Subcutaneous abdominal adipose tissue (tissue), 5 donors: ENCODE measurements around the gene DNAJC6.
"Not testable (repeated sequence)": the region's sequence is repeated elsewhere in the genome, so short reads cannot be mapped to it uniquely, and the experiment has no call there.

Experiments
- H3K27ac ChIP-seq: one replicate; pipeline ENCODE4 v1.7.0; 2013; ENCODE audit warnings: low read depth, mild to moderate bottlenecking, inconsistent platforms, low read length, moderate library complexity
- H3K27me3 ChIP-seq, 5 donors: one replicate each; pipeline ENCODE4 v1.7.0; 2013; ENCODE audit warnings: low read length in 5 of 5, inconsistent platforms in 1 of 5; ENCODE audit not compliant: control insufficient read depth in 5 of 5, insufficient read depth in 4 of 5
- H3K36me3 ChIP-seq, 5 donors: one replicate each; pipeline ENCODE4 v1.7.0; 2013; ENCODE audit warnings: low read length in 5 of 5; ENCODE audit not compliant: control insufficient read depth in 5 of 5, insufficient read depth in 5 of 5
- H3K4me1 ChIP-seq, 5 donors: one replicate each; pipeline ENCODE4 v1.7.0; 2013; ENCODE audit warnings: low read length in 5 of 5, mild to moderate bottlenecking in 3 of 5, moderate library complexity in 1 of 5; ENCODE audit not compliant: control insufficient read depth in 5 of 5, insufficient read depth in 5 of 5
- H3K4me3 ChIP-seq, 5 donors: one replicate each; pipeline ENCODE4 v1.7.0; 2013; ENCODE audit warnings: low read length in 5 of 5, low read depth in 1 of 5
- H3K9ac ChIP-seq, 5 donors: one replicate each; pipeline ENCODE4 v1.7.0; 2013; ENCODE audit warnings: low read length in 5 of 5, mild to moderate bottlenecking in 4 of 5, moderate library complexity in 3 of 5
- H3K9me3 ChIP-seq, 5 donors: one replicate each; pipeline ENCODE4 v1.7.0; 2013; ENCODE audit warnings: low read length in 5 of 5; ENCODE audit not compliant: control insufficient read depth in 5 of 5
- donor health status: healthy.
- donor health status: healthy.
- donor health status: healthy.
- donor health status: healthy.
- donor health status: healthy.

DNAJC6 gene

GRCh38 chr1:65372557-65372956 lies 63.2 kb downstream of the DNAJC6 start:
- H3K27me3 ChIP-seq: no peaks in the 10 kb centered on the region
- H3K36me3 ChIP-seq: no peaks in the 10 kb centered on the region
- no peaks in the 10 kb centered on the region for H3K9me3 ChIP-seq
- H3K27ac ChIP-seq: no peak overlapping the region
- peaks cover 0 to 8% (median 0%) of the 10 kb centered on the region in 5 donors for H3K4me1 ChIP-seq
- H3K4me3 ChIP-seq: no peak overlapping the region
- H3K9ac ChIP-seq: no peak overlapping the region

GRCh38 chr1:65377496-65378246 lies 68.3 kb downstream of the DNAJC6 start:
- Histone ChIP-seq H3K9me3 (no peaks in the 10 kb centered on the region), H3K27ac (no peak overlapping the region), H3K4me1 (peaks cover 0 to 2% (median 0%) of the 10 kb centered on the region in 5 donors), H3K27me3 (no peaks in the 10 kb centered on the region), H3K4me3 (no peak overlapping the region), H3K36me3 (no peaks in the 10 kb centered on the region), H3K9ac (no peak overlapping the region)

GRCh38 chr1:65378247-65378946 lies 69.1 kb downstream of the DNAJC6 start:
- Histone ChIP-seq H3K4me1 (no peaks in the 10 kb centered on the region), H3K9ac (no peak overlapping the region), H3K36me3 (no peaks in the 10 kb centered on the region), H3K27me3 (no peaks in the 10 kb centered on the region), H3K27ac (no peak overlapping the region), H3K9me3 (no peaks in the 10 kb centered on the region), H3K4me3 (no peak overlapping the region)

- not testable (repeated sequence) for H3K36me3 ChIP-seq, H3K27me3 ChIP-seq, H3K27ac ChIP-seq, H3K4me1 ChIP-seq, H3K4me3 ChIP-seq, H3K9ac ChIP-seq, H3K9me3 ChIP-seq
These were observed 75.1 kb downstream of the DNAJC6 start for GRCh38 chr1:65384426-65384825.

GRCh38 chr1:65386439-65386838 lies 77.1 kb downstream of the DNAJC6 start:
- no peaks in the 10 kb centered on the region for H3K27me3 ChIP-seq
- H3K27ac ChIP-seq: no peak overlapping the region
- H3K36me3 ChIP-seq: no peaks in the 10 kb centered on the region
- no peak overlapping the region for H3K9ac ChIP-seq
- no peaks in the 10 kb centered on the region for H3K9me3 ChIP-seq
- no peaks in the 10 kb centered on the region for H3K4me1 ChIP-seq
- H3K4me3 ChIP-seq: no peak overlapping the region

GRCh38 chr1:65387821-65388220 lies 78.5 kb downstream of the DNAJC6 start:
- H3K4me1 ChIP-seq: no peaks in the 10 kb centered on the region
- H3K27me3 ChIP-seq: no peaks in the 10 kb centered on the region
- no peaks in the 10 kb centered on the region for H3K9me3 ChIP-seq
- no peak overlapping the region for H3K27ac ChIP-seq
- no peak overlapping the region for H3K4me3 ChIP-seq
- no peaks in the 10 kb centered on the region for H3K36me3 ChIP-seq
- no peak overlapping the region for H3K9ac ChIP-seq

- no peaks in the 10 kb centered on the region for H3K36me3 ChIP-seq
- H3K27ac ChIP-seq: no peak overlapping the region
These were observed 79.8 kb downstream of the DNAJC6 start for GRCh38 chr1:65388908-65389695.

GRCh38 chr1:65392497-65392896 lies 83.2 kb downstream of the DNAJC6 start:
- Histone ChIP-seq H3K36me3 (no peaks in the 10 kb centered on the region), H3K27ac (no peak overlapping the region), H3K9ac (no peak overlapping the region), H3K9me3 (no peaks in the 10 kb centered on the region), H3K4me1 (peaks cover 0 to 15% (median 0%) of the 10 kb centered on the region in 5 donors), H3K27me3 (no peaks in the 10 kb centered on the region), H3K4me3 (no peak overlapping the region)

More at GRCh38 chr1:65388908-65389695, 79.8 kb downstream of the DNAJC6 start:
- Histone ChIP-seq H3K4me3 (no peak overlapping the region), H3K9ac (no peak overlapping the region), H3K9me3 (no peaks in the 10 kb centered on the region), H3K27me3 (no peaks in the 10 kb centered on the region), H3K4me1 (peaks cover 0 to 8% (median 0%) of the 10 kb centered on the region in 5 donors)

- H3K9me3 ChIP-seq: no peaks in the 10 kb centered on the region
- H3K9ac ChIP-seq: no peak overlapping the region
- peaks cover 0 to 15% (median 0%) of the 10 kb centered on the region in 5 donors for H3K4me1 ChIP-seq
These were observed 84.0 kb downstream of the DNAJC6 start for GRCh38 chr1:65393347-65393746.

GRCh38 chr1:65393928-65394327 lies 84.6 kb downstream of the DNAJC6 start:
- H3K36me3 ChIP-seq: no peaks in the 10 kb centered on the region
- peaks cover 0 to 15% (median 0%) of the 10 kb centered on the region in 5 donors for H3K4me1 ChIP-seq
- no peak overlapping the region for H3K27ac ChIP-seq
- H3K9me3 ChIP-seq: no peaks in the 10 kb centered on the region
- H3K9ac ChIP-seq: no peak overlapping the region
- H3K4me3 ChIP-seq: no peak overlapping the region
- H3K27me3 ChIP-seq: no peaks in the 10 kb centered on the region

More at GRCh38 chr1:65393347-65393746, 84.0 kb downstream of the DNAJC6 start:
- Histone ChIP-seq H3K36me3 (no peaks in the 10 kb centered on the region), H3K4me3 (no peak overlapping the region), H3K27ac (no peak overlapping the region), H3K27me3 (no peaks in the 10 kb centered on the region)
